ENCODE results near the gene ABCA9. TPM values are rescaled to one million over a fixed set of nuclear protein-coding genes. Genes with fewer than 3 reads are reported as not detected.

ABCA9 gene
- total RNA-seq, 1 donor from 2014 or later, result 0.13 TPM

GRCh38 chr17:69103557-69104233 lies 43.0 kb upstream of the ABCA9 start:
- no peaks in the 10 kb centered on the region for H3K79me2 ChIP-seq (ENCODE audit: low read depth)
- no peaks in the 10 kb centered on the region for H3K27me3 Mint-ChIP-seq (ENCODE audit: insufficient read depth, low read depth)
- peaks cover 5% of the 10 kb centered on the region for H3K4me1 ChIP-seq
- H3K4me1 Mint-ChIP-seq, result no peaks in the 10 kb centered on the region
- no peaks in the 10 kb centered on the region for H3F3A ChIP-seq (ENCODE audit: low read depth)
- no peak overlapping the region for H3K27ac Mint-ChIP-seq
- no peak overlapping the region for H2AFZ ChIP-seq (replicated peaks)
- DNase-seq (ENCODE audit: low spot score), result no peak
- no peak overlapping the region for H3K4me2 ChIP-seq
- H3K36me3 Mint-ChIP-seq, result no peaks in the 10 kb centered on the region
- H3K4me3 ChIP-seq, result no peak overlapping the region
- TF ChIP-seq EZH2phosphoT487 (IDR thresholded peaks at IDR 0.05) (no peak), EZH2 (IDR thresholded peaks at IDR 0.05) (no peak), CTCF (IDR thresholded peaks at IDR 0.05) (no peak)
- H4K20me1 ChIP-seq (ENCODE audit: low read depth), result no peaks in the 10 kb centered on the region
- H3K9ac ChIP-seq, result no peak overlapping the region
- H3K4me3 Mint-ChIP-seq, result no peak overlapping the region
- no peaks in the 10 kb centered on the region for H3K9me3 ChIP-seq (ENCODE audit: low read depth)
- H3K9me3 Mint-ChIP-seq, result no peaks in the 10 kb centered on the region
- no peaks in the 10 kb centered on the region for H3K36me3 ChIP-seq
- H3K27ac ChIP-seq, result no peak overlapping the region
- no peaks in the 10 kb centered on the region for H3K27me3 ChIP-seq

- Histone ChIP-seq H2AFZ (replicated peaks) (no peak overlapping the region), H3K9ac (no peak overlapping the region), H3F3A (ENCODE audit: low read depth) (no peaks in the 10 kb centered on the region), H3K4me2 (no peak overlapping the region), H3K27me3 (no peaks in the 10 kb centered on the region), H4K20me1 (ENCODE audit: low read depth) (no peaks in the 10 kb centered on the region), H3K36me3 (no peaks in the 10 kb centered on the region), H3K4me3 (no peak overlapping the region), H3K27ac (no peak overlapping the region), H3K79me2 (ENCODE audit: low read depth) (no peaks in the 10 kb centered on the region), H3K9me3 (ENCODE audit: low read depth) (no peaks in the 10 kb centered on the region), H3K4me1 (no peaks in the 10 kb centered on the region)
- no peak overlapping the region for H3K27ac Mint-ChIP-seq
- no peak overlapping the region for H3K4me3 Mint-ChIP-seq
- H3K9me3 Mint-ChIP-seq, result no peaks in the 10 kb centered on the region
- no peak for DNase-seq (ENCODE audit: low spot score)
- H3K27me3 Mint-ChIP-seq (ENCODE audit: insufficient read depth, low read depth), result peaks cover 2% of the 10 kb centered on the region
- no peaks in the 10 kb centered on the region for H3K36me3 Mint-ChIP-seq
- no peak for TF ChIP-seq EZH2phosphoT487 (IDR thresholded peaks at IDR 0.05)
- no peak for TF ChIP-seq CTCF (IDR thresholded peaks at IDR 0.05)
- TF ChIP-seq EZH2 (IDR thresholded peaks at IDR 0.05), result no peak
- peaks cover 4% of the 10 kb centered on the region for H3K4me1 Mint-ChIP-seq
Observed at GRCh38 chr17:69098625-69099024, 37.9 kb upstream of the ABCA9 start.

- Histone ChIP-seq H3K9me3 (ENCODE audit: low read depth) (no peaks in the 10 kb centered on the region), H3K27me3 (no peaks in the 10 kb centered on the region), H3K9ac (no peak overlapping the region), H3K79me2 (ENCODE audit: low read depth) (no peaks in the 10 kb centered on the region), H3K4me1 (no peaks in the 10 kb centered on the region), H3K36me3 (no peaks in the 10 kb centered on the region), H4K20me1 (ENCODE audit: low read depth) (no peaks in the 10 kb centered on the region), H3K4me3 (no peak overlapping the region), H3K27ac (no peak overlapping the region), H3K4me2 (no peak overlapping the region), H3F3A (ENCODE audit: low read depth) (no peaks in the 10 kb centered on the region), H2AFZ (replicated peaks) (no peak overlapping the region)
- no peak for DNase-seq (ENCODE audit: low spot score)
- Mint-ChIP-seq H3K4me3 (no peak overlapping the region), H3K36me3 (no peaks in the 10 kb centered on the region), H3K27ac (no peak overlapping the region), H3K4me1 (peaks cover 8% of the 10 kb centered on the region), H3K9me3 (no peaks in the 10 kb centered on the region), H3K27me3 (ENCODE audit: insufficient read depth, low read depth) (peaks cover 2% of the 10 kb centered on the region)
- TF ChIP-seq EZH2phosphoT487 (IDR thresholded peaks at IDR 0.05) (no peak), EZH2 (IDR thresholded peaks at IDR 0.05) (no peak), CTCF (IDR thresholded peaks at IDR 0.05) (no peak)
Observed at GRCh38 chr17:69096541-69096940, 35.8 kb upstream of the ABCA9 start.
